BJ (cell line): Measurements from ENCODE around the gene RADIL. TPM values are rescaled to one million over a fixed set of nuclear protein-coding genes. Genes with fewer than 3 reads are reported as not detected.

ENCODE experiments used
- CTCF ChIA-PET: fragments of 350-600 bp; formaldehyde crosslinking; extraction: SDS; loops from one replicate; lab custom pipeline; 2021; ENCODE audit warnings: antibody characterized with exemption, inconsistent platforms; lab: Yijun Ruan, JAX
- POLR2A ChIA-PET: fragments of 300-600 bp; sonication (Branson Sonifier 250); formaldehyde crosslinking; extraction: SDS; loops from one replicate; lab custom pipeline; 2021; ENCODE audit warnings: antibody characterized with exemption; lab: Charles Lee
- DNase-seq: peaks from one replicate; pipeline ENCODE4 v3.0.0-alpha.2; 2011; ENCODE audit warnings: low read depth
- H3K27me3 ChIP-seq: 2 replicates; pipeline ENCODE4 v1.6.0; 2011; ENCODE audit warnings: low read length; ENCODE audit not compliant: control insufficient read depth, insufficient read depth
- H3K36me3 ChIP-seq: 2 replicates; pipeline ENCODE4 v1.5.1; 2011; ENCODE audit warnings: low read length; ENCODE audit not compliant: control insufficient read depth, insufficient read depth
- H3K4me3 ChIP-seq: 2 replicates; pipeline ENCODE4 v1.5.1; 2011; ENCODE audit warnings: low read depth, mild to moderate bottlenecking, control low read depth, low read length
- CTCF ChIP-seq: IDR thresholded peaks from 2 replicates; pipeline ENCODE4 v1.5.1; 2011; ENCODE audit warnings: low read depth, mild to moderate bottlenecking, control low read depth, inconsistent platforms, low read length, moderate library complexity; ENCODE audit not compliant: insufficient read depth
- polyA plus RNA-seq: library from polyadenylated mRNA; depleted of rRNA; stranded (reverse); fragments of >200 nt; gene quantifications from 2 replicates; pipeline ENCODE4 v1.2.3, GENCODE V29; 2011

Gene RADIL
- polyA plus RNA-seq, 1 experiment = 1.2 TPM

- TF ChIP-seq CTCF = no peak
- H3K27me3 ChIP-seq = no peaks in the 10 kb centered on the region
- ChIA-PET POLR2A (no interaction called here), CTCF (no interaction called here)
- H3K36me3 ChIP-seq = no peaks in the 10 kb centered on the region
- H3K4me3 ChIP-seq = no peak overlapping the region
- no peak for DNase-seq
Observed at GRCh38 chr7:4835398-4836205, 47.9 kb downstream of the RADIL start.

GRCh38 chr7:4834601-4835397, 48.7 kb downstream of the RADIL start:
- POLR2A ChIA-PET = no interaction called here
- no peak for TF ChIP-seq CTCF
- H3K36me3 ChIP-seq = no peaks in the 10 kb centered on the region
- CTCF ChIA-PET = no interaction called here
- no peak for DNase-seq
- no peak overlapping the region for H3K4me3 ChIP-seq
- H3K27me3 ChIP-seq = no peaks in the 10 kb centered on the region

- CTCF ChIA-PET = no interaction called here
- POLR2A ChIA-PET = no interaction called here
- no peak for DNase-seq
- no peak for TF ChIP-seq CTCF
- H3K36me3 ChIP-seq = no peaks in the 10 kb centered on the region
- no peaks in the 10 kb centered on the region for H3K27me3 ChIP-seq
- no peak overlapping the region for H3K4me3 ChIP-seq
Observed at GRCh38 chr7:4833691-4834600, 49.6 kb downstream of the RADIL start.

- no peak for TF ChIP-seq CTCF
- POLR2A ChIA-PET = no interaction called here
- CTCF ChIA-PET = no interaction called here
- H3K4me3 ChIP-seq = no peak overlapping the region
- H3K27me3 ChIP-seq = no peaks in the 10 kb centered on the region
- no peak for DNase-seq
- no peaks in the 10 kb centered on the region for H3K36me3 ChIP-seq
Observed at GRCh38 chr7:4833176-4833575, 50.3 kb downstream of the RADIL start.
